ENCODE results near the gene MEGF11.

MEGF11 gene

DNA sequence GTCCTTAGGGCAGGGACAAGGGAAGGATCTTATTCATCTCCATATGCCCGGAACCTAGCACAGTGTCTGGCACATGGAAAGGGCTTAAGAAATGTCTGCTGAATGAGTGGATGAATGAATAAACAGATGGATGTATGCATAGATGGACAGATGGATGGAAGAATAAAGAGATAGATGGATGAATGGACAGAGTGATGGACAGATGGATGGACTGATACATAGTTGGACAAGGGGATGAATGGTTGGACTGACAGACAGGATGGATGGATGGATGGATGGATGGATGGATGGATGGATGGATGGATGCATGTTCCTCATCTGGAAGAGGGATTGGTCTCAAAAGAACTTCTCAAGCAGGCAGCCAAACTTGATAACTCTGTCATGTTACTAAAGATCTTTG, 177.6 kb downstream of the MEGF11 start:
- Histone ChIP-seq H3F3A (ENCODE audit: insufficient read depth) (no peaks in the 10 kb centered on the region), H4K20me1 (ENCODE audit: low read depth, low read length) (no peaks in the 10 kb centered on the region), H3K4me2 (ENCODE audit: low read depth, low read length, poor library complexity, severe bottlenecking) (no peak overlapping the region), H3K9me3 (ENCODE audit: insufficient read depth, low read length) (no peaks in the 10 kb centered on the region), H2AFZ (ENCODE audit: low read depth, low read length, severe bottlenecking) (no peak overlapping the region), H3K27ac (ENCODE audit: low read depth, low read length) (no peak overlapping the region), H3K9me2 (replicated peaks; ENCODE audit: insufficient read depth, low read length) (no peaks in the 10 kb centered on the region), H3K4me3 (ENCODE audit: insufficient read depth, low read length, poor library complexity, severe bottlenecking) (no peak overlapping the region), H3K27me3 (ENCODE audit: low read length) (no peaks in the 10 kb centered on the region), H3K79me2 (ENCODE audit: insufficient read depth, low read length) (no peaks in the 10 kb centered on the region), H3K9ac (ENCODE audit: low read length) (no peak overlapping the region), H3K36me3 (ENCODE audit: low read length) (no peaks in the 10 kb centered on the region)
- TF ChIP-seq, protein P1, sequence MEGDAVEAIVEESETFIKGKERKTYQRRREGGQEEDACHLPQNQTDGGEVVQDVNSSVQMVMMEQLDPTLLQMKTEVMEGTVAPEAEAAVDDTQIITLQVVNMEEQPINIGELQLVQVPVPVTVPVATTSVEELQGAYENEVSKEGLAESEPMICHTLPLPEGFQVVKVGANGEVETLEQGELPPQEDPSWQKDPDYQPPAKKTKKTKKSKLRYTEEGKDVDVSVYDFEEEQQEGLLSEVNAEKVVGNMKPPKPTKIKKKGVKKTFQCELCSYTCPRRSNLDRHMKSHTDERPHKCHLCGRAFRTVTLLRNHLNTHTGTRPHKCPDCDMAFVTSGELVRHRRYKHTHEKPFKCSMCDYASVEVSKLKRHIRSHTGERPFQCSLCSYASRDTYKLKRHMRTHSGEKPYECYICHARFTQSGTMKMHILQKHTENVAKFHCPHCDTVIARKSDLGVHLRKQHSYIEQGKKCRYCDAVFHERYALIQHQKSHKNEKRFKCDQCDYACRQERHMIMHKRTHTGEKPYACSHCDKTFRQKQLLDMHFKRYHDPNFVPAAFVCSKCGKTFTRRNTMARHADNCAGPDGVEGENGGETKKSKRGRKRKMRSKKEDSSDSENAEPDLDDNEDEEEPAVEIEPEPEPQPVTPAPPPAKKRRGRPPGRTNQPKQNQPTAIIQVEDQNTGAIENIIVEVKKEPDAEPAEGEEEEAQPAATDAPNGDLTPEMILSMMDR (IDR thresholded peaks at IDR 0.05; ENCODE audit: insufficient read depth, low read length, poor library complexity, severe bottlenecking) = no peak
- no peak for TF ChIP-seq EZH2phosphoT487 (conservative IDR thresholded peaks at IDR 0.05; ENCODE audit: low read length)

DNA sequence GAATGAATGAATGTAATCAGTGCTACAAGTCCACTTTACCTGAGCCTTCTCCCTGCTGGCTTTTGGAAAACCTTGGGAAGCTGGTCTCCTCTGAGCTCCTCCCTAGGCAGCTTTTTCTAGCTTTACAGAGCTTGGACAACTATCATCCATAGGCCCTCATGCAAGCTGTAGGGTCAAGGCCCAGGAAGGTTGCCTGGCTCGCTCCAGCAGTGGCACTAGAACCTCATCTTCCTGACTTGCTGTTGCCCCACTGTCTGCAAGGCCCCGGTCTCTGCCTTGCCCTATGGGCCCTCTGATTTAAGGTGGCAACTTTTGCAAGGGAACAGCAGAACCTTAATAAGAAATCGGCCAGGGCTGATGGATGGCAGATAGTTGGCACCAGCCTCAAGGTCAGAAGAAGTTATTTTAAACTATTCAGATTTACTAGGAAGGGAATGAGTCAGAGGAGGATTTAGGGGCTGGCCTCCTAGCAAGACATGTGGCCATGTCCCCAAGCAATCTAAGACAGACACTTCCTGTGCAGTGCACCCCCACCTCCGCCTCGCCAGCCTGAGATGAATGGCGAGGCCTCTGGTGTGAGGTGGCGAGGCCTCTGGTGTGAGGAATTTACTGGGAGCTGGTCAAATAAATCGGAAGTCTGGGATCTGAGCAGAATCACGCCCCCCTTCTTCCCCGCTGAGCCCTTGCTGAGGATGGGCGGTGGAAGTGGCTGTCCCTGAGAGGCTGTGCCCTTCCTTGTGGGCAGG, 180.8 kb downstream of the MEGF11 start:
- Histone ChIP-seq H3K4me3 (ENCODE audit: insufficient read depth, low read length, poor library complexity, severe bottlenecking) (no peak overlapping the region), H3K9me3 (ENCODE audit: insufficient read depth, low read length) (no peaks in the 10 kb centered on the region), H3K36me3 (ENCODE audit: low read length) (no peaks in the 10 kb centered on the region), H3K9ac (ENCODE audit: low read length) (no peak overlapping the region), H3K4me2 (ENCODE audit: low read depth, low read length, poor library complexity, severe bottlenecking) (no peak overlapping the region), H2AFZ (ENCODE audit: low read depth, low read length, severe bottlenecking) (no peak overlapping the region), H3K9me2 (replicated peaks; ENCODE audit: insufficient read depth, low read length) (no peaks in the 10 kb centered on the region), H3F3A (ENCODE audit: insufficient read depth) (no peaks in the 10 kb centered on the region), H4K20me1 (ENCODE audit: low read depth, low read length) (no peaks in the 10 kb centered on the region), H3K27ac (ENCODE audit: low read depth, low read length) (no peak overlapping the region), H3K27me3 (ENCODE audit: low read length) (no peaks in the 10 kb centered on the region), H3K79me2 (ENCODE audit: insufficient read depth, low read length) (no peaks in the 10 kb centered on the region)
- TF ChIP-seq EZH2phosphoT487 (conservative IDR thresholded peaks at IDR 0.05; ENCODE audit: low read length) = no peak
- TF ChIP-seq, protein P1 (IDR thresholded peaks at IDR 0.05; ENCODE audit: insufficient read depth, low read length, poor library complexity, severe bottlenecking) = no peak

DNA sequence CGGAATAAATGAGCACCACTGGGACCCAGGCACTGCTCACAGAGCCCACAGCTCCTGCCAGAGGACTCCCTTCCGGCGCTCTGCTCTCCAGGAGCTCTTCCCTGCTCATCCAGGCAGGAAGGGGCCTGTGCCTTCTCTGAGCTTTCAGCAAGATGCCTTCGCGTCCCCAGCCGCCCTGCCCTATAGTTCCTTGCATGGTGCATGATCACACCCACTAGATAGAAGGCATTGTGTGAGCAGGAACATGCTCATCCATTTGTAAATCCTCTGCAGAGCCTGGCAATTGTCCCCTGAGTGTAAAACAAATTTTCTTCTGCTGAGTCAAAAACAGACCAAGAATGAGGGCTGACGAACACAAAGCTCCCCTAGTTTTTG, 181.6 kb downstream of the MEGF11 start:
- Histone ChIP-seq H2AFZ (ENCODE audit: low read depth, low read length, severe bottlenecking) (no peak overlapping the region), H3K9ac (ENCODE audit: low read length) (no peak overlapping the region), H3K27ac (ENCODE audit: low read depth, low read length) (no peak overlapping the region), H3K4me2 (ENCODE audit: low read depth, low read length, poor library complexity, severe bottlenecking) (no peak overlapping the region), H3F3A (ENCODE audit: insufficient read depth) (no peaks in the 10 kb centered on the region), H3K9me2 (replicated peaks; ENCODE audit: insufficient read depth, low read length) (no peaks in the 10 kb centered on the region), H3K79me2 (ENCODE audit: insufficient read depth, low read length) (no peaks in the 10 kb centered on the region), H4K20me1 (ENCODE audit: low read depth, low read length) (no peaks in the 10 kb centered on the region), H3K36me3 (ENCODE audit: low read length) (no peaks in the 10 kb centered on the region), H3K9me3 (ENCODE audit: insufficient read depth, low read length) (no peaks in the 10 kb centered on the region), H3K4me3 (ENCODE audit: insufficient read depth, low read length, poor library complexity, severe bottlenecking) (no peak overlapping the region), H3K27me3 (ENCODE audit: low read length) (no peaks in the 10 kb centered on the region)
- TF ChIP-seq EZH2phosphoT487 (conservative IDR thresholded peaks at IDR 0.05; ENCODE audit: low read length) = no peak
- TF ChIP-seq, protein P1 (IDR thresholded peaks at IDR 0.05; ENCODE audit: insufficient read depth, low read length, poor library complexity, severe bottlenecking) = no peak
